ENCODE data around the gene IFRD1.

The IFRD1 gene

DNA sequence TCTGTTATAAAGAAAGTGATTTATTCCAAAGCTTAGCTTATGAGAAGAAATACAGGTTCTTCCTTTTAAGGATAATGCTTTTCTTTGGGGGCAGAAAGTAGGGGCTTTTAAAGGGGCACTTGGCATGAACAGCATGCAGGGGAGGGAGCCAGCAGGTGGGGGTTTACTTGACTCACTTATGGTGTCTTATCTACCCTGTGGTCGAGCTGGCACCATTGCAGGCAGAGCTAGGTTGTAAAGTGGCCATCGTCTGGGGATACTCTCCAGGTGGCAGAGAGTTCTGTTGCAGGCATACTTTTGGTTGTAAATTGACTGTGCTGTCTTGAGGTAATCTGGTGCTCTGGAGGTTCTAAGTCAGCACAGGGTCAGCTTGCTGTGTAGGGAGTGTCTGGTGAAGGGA, 26.3 kb upstream of the IFRD1 start:
- no peak for DNase-seq (ENCODE audit: insufficient read length, low spot score)
- FAIRE-seq, result no peak
- TF ChIP-seq, protein P1, sequence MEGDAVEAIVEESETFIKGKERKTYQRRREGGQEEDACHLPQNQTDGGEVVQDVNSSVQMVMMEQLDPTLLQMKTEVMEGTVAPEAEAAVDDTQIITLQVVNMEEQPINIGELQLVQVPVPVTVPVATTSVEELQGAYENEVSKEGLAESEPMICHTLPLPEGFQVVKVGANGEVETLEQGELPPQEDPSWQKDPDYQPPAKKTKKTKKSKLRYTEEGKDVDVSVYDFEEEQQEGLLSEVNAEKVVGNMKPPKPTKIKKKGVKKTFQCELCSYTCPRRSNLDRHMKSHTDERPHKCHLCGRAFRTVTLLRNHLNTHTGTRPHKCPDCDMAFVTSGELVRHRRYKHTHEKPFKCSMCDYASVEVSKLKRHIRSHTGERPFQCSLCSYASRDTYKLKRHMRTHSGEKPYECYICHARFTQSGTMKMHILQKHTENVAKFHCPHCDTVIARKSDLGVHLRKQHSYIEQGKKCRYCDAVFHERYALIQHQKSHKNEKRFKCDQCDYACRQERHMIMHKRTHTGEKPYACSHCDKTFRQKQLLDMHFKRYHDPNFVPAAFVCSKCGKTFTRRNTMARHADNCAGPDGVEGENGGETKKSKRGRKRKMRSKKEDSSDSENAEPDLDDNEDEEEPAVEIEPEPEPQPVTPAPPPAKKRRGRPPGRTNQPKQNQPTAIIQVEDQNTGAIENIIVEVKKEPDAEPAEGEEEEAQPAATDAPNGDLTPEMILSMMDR (IDR thresholded peaks at IDR 0.05; ENCODE audit: insufficient read depth, missing control alignments), result no peak

DNA sequence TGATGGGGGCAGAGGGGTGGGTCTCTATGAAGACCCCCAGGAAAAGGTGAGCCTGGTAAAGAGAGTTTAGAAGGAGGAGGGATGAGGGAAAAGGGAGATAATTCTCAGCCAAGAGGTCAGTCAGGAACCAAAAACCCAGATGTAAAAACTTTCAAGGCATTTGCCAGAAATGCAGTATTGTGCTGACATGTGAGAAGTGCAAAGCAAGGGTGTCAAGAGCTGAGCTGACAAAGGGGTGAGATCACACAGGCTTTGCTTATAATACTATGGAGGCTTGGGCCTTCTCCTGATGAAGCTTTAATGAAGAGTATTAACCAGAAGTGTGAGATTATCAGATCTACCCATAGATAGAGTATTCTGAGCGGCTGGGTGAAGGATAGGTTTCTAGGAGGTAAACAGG, 22.3 kb upstream of the IFRD1 start:
- FAIRE-seq (no peak), DNase-seq (ENCODE audit: insufficient read length, low spot score) (no peak)
- TF ChIP-seq, protein P1 (IDR thresholded peaks at IDR 0.05; ENCODE audit: insufficient read depth, missing control alignments), result no peak

DNA sequence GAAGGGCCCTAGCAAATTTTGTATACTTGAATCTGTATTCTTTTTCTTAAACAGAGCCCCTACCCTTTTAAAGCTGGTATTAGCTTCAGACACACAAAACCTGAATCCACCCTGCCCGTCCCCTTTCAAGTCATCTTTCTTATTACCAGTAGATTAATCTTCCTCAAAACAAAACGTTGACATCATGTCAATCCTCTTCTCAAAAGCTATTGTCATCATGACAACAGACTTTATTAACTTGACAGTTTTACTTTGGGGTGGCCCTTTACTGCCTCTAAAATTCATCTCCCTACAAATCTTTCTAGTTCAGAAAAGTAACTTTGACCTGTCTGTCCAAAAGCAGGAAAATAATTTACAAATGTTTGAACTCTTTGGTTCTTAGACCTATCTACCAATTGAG, 21.5 kb upstream of the IFRD1 start:
- DNase-seq (ENCODE audit: insufficient read length, low spot score) (no peak), FAIRE-seq (no peak)
- TF ChIP-seq, protein P1 (IDR thresholded peaks at IDR 0.05; ENCODE audit: insufficient read depth, missing control alignments), result no peak

DNA sequence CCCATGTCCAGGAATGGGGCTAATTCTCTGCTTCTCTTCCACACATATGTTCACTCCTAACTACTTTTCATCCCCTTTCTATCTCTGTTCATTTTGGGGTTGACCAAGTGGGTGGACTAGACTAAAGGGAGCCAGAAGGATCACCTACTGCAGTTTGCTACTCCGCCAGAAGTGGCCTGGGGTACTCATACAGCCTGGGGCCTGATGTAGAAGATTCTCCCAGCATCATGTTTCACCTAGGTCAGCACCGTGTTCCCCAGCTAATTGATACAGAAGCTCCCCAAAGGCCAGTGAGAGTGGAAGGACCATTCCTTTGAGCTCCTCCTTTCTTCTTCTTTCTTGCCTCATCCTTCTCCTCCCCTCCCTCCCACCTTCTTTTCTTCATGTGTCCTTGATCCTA, 19.6 kb upstream of the IFRD1 start:
- FAIRE-seq (no peak), DNase-seq (ENCODE audit: insufficient read length, low spot score) (no peak)
- TF ChIP-seq, protein P1 (IDR thresholded peaks at IDR 0.05; ENCODE audit: insufficient read depth, missing control alignments), result no peak

DNA sequence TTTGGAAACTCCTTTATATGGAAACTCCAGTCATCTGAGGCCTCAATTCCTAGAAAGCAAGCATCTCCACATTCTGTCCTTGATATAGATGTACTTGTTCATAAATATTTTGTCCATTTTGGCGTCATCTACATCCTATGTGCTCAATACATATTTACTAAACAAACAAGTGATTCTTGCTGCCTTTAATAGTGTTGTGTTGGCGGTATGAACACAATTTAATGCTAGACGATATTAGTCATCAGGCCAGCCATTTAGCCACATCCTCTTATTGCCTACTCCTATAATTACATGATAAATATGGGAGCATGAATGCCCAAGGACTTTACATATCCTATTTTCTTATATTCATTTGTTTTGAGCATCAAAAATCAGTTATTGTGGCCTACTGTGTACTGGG, 18.5 kb upstream of the IFRD1 start:
- FAIRE-seq, result no peak
- DNase-seq (ENCODE audit: insufficient read length, low spot score), result no peak
- TF ChIP-seq, protein P1 (IDR thresholded peaks at IDR 0.05; ENCODE audit: insufficient read depth, missing control alignments), result no peak

DNA sequence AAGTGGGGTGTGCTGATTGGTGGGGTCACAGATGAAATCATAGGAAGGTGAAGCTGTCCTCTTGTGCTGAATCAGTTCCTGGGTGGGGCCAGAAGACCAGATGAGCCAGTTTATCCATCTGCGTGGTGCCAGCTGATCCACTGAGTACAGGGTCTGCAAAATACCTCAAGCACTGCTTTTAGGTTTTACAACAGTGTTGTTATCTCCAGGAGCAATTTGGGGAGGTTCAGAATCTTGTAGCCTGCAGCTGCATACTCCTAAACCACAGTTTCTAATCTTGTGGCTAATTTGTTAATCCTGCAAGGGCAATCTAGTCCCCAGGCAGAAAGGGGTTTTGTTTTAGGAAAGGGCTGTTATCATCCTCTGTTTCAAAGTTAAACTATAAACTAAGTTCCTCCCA, 17.0 kb upstream of the IFRD1 start:
- FAIRE-seq, result no peak
- TF ChIP-seq, protein P1 (IDR thresholded peaks at IDR 0.05; ENCODE audit: insufficient read depth, missing control alignments), result no peak
- no peak for DNase-seq (ENCODE audit: insufficient read length, low spot score)

DNA sequence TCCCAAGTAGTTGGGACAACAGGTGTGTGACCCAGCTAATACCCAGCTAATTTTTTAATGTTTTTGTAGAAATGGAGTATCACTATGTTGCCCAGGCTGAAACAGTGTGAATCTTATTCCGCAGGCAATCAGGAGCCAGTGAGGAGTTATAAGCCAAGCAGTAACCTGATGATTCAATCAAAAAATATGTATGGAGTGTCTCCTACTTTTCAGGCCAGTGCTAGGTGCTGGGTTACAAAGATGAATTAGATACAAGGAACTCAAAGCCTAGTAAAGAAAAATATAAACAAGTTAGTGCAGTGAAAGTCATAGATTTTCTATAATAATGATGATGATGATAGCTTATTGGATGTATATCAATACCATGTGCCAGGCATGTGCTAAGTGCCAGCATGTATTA, 13.2 kb upstream of the IFRD1 start:
- FAIRE-seq, result no peak
- TF ChIP-seq, protein P1 (IDR thresholded peaks at IDR 0.05; ENCODE audit: insufficient read depth, missing control alignments), result no peak
- DNase-seq (ENCODE audit: insufficient read length, low spot score), result no peak
